Adipose tissue (tissue), 3 donors: ENCODE measurements around the gene MSANTD1. TPM values are rescaled to one million over a fixed set of nuclear protein-coding genes. Genes with fewer than 3 reads are reported as not detected.

ENCODE experiments used
- H3K27ac ChIP-seq: one replicate; pipeline ENCODE4 v1.5.1; 2013; ENCODE audit warnings: low read depth, low read length
- WGBS, 3 donors: extraction: QIAGEN DNeasy Blood & Tissue Kit; methylation state at CpG; one replicate each; pipeline ENCODE4 v1.1.7; 2013; 5-methylcytosine and 5-hydroxymethylcytosine counted together
- polyA plus RNA-seq, 3 donors: library from polyadenylated mRNA; stranded (reverse); fragments of 200-250 nt; gene quantifications; one replicate each; pipeline ENCODE4 v1.2.3, GENCODE V29; 2013
- donor health status: healthy with polysubstance abuse.
- donor health status: Bipolar disorder and iron deficiency.
- donor health status: healthy.

Gene MSANTD1
- polyA plus RNA-seq, 3 donors: 0.22 to 0.36 TPM; not detected in 1

- 48 to 82% (median 78%) methylated on average over 17 of the region's 17 CpGs for WGBS, 3 donors
- no peak overlapping the region for H3K27ac ChIP-seq
Observed at GRCh38 chr4:3269991-3270611, 21.1 kb downstream of the MSANTD1 start.

- 88 to 92% (median 90%) methylated on average over 14 of the region's 14 CpGs for WGBS, 3 donors
Observed at GRCh38 chr4:3271131-3271530, 22.2 kb downstream of the MSANTD1 start.

DNA sequence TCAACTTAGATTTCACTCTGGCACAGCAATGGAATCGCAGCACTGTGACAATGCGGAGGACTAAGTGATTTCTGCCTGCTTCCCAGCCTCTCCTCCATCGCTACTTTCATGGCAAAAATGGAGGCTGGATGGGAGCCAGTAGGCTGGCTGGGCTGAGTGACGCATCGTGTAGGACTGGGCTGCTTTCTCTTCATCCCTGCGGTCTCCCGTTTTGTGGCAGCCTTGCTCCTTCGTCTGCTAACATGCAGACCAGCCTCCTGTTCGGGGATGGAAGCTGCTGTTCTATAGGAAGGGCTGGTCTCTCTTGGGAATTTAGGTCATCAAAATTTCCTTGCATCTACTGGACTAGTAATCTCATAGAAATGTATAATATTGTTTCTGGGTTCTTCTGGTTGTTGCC lies 28.0 kb downstream of the MSANTD1 start:
- WGBS, 3 donors: 82 to 87% (median 87%) methylated on average over 9 of the region's 9 CpGs
- no peak overlapping the region for H3K27ac ChIP-seq

More at GRCh38 chr4:3271131-3271530, 22.2 kb downstream of the MSANTD1 start:
- H3K27ac ChIP-seq: no peak overlapping the region

- no peak overlapping the region for H3K27ac ChIP-seq
- 84 to 95% (median 92%) methylated on average over 3 of the region's 3 CpGs for WGBS, 3 donors
Observed at GRCh38 chr4:3280466-3280865, 31.5 kb downstream of the MSANTD1 start.

DNA sequence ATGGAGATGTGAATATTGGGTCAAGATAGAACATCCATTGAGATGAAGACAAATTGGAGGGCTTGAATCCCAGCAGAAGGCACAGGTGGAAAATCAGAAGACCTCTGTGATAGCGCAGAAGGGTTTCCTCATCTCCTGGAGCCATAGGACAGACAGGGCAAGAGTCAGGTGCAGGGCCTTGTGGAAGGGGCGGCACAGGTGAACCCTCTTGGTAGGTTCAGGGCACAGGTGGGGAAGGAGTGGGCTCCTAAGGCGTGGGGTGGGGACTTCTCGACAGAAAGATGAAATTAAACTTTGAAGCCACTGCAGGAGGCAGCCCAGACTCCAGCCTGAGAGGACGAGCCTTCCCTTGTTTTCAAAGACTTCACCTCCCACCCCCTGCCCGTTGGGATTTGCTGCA lies 34.5 kb downstream of the MSANTD1 start:
- H3K27ac ChIP-seq: no peak overlapping the region
- WGBS, 3 donors: 85 to 87% (median 86%) methylated on average over 6 of the region's 6 CpGs

- H3K27ac ChIP-seq: no peak overlapping the region
Observed at GRCh38 chr4:3283916-3284315, 35.0 kb downstream of the MSANTD1 start.

GRCh38 chr4:3284734-3285557 lies 36.0 kb downstream of the MSANTD1 start:
- H3K27ac ChIP-seq: no peak overlapping the region
- WGBS, 3 donors: 76 to 90% (median 86%) methylated on average over 24 of the region's 24 CpGs

More at GRCh38 chr4:3283916-3284315, 35.0 kb downstream of the MSANTD1 start:
- WGBS, 3 donors: 78 to 80% (median 80%) methylated on average over 13 of the region's 13 CpGs

GRCh38 chr4:3285558-3286334 lies 36.8 kb downstream of the MSANTD1 start:
- no peak overlapping the region for H3K27ac ChIP-seq
- WGBS, 3 donors: 56 to 75% (median 64%) methylated on average over 37 to 38 of the region's 38 CpGs

DNA sequence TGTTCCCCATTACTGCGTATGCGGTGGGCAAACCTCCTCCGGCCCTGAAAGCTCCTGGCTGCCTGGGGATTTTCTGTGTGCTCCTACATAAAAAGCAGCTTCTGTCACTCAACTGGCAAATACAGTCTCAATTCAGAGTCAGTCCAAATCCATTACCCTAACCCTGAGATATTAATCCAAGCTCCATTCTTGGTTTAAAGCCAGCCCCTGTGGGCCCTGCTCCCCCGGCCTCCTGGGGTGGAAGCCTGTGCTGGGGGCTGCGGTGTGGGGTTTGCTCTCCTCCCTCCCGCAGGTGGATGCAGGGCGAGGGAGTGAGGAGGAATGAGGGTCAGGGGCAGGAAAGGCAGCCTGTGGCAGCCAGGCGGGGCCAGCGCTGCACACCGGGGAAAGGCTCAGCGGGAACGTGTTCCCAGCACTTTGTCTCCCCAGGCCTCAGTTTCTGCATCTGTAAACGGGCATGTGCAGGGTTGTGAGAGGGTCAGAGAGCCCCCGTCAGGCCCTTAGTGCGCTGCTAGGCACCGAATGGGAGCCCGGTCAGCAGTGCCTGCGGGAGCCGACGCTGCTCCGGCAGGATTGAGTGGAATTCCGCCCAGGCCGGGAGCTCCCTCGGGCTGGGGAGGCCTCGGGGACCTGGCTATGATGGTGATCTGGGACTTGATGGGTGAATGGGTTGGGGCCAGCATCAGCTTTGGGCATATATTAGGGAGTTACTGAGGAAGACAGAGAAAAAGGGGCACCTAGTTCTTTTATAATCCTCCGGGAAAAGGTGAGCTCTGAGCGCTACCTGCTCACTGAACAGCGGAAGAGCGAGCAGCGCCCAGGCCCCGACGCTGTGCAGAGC lies 37.6 kb downstream of the MSANTD1 start:
- no peak overlapping the region for H3K27ac ChIP-seq
- WGBS, 3 donors: 66 to 70% (median 68%) methylated on average over 32 of the region's 32 CpGs

DNA sequence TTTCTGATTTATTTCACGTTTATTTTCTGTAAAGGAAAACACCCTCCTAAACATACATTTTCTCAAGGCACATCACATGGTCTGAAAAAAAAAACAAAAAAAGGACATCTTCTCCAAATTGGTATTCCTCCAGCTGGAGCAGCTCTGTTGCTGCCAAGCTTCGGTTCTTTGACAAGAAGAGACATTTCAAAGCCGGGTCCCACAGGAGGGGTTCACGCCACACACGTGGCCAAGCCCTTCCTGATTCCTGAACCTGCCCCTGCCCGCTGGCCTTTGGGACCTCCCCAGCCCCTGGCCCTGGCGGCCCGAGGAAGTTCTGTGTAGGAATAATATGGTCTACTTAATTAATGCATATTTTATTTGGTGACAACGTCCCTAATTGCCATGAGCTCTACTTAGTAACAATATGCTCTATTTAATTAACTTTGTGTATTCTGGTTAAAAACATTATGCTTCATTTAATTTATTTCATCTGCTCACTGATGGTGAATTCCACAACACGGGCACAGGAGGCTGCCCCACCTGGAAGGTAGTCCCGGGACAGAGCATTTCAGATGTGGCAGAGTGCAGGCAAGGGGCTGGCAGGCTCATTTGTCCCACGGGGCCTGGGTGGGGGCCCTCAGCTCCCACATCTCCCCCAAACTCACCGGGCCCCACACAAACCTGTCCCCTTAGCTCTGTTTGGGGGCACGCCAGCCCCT lies 38.5 kb downstream of the MSANTD1 start:
- no peak overlapping the region for H3K27ac ChIP-seq
- WGBS, 3 donors: 42 to 64% (median 53%) methylated on average over 14 of the region's 14 CpGs

DNA sequence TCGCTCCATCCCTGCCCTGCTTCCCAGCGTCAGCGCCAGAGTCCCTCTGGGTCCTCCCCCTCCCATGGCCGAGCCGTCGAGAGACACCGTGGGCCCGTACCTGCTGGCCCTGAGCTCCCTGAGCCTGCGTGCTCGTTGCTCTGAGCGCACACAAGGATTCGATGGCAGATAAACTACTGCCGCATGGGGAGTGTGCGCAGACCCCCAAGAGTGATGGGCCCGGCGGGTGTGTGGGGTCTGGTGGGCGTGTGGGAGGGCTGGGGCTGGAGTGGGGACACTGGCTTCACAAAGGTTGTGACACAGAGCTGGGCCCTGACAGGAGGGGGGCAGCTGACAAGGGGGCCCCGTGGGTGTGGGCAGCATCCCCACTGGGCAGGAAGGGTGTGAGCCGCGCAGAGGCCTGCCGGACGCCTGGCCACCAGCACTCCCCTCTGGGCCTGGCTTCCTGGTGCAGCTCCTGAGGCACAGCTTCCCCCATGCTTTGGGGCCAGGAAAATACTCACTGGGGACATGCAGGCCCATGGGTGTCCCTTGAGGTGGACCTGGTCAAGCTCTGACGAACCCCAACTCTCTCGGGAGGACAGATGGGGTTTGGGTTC lies 39.1 kb downstream of the MSANTD1 start:
- H3K27ac ChIP-seq: no peak overlapping the region
- 68 to 80% (median 74%) methylated on average over 24 of the region's 24 CpGs for WGBS, 3 donors

- WGBS, 3 donors: 65 to 70% (median 66%) methylated on average over 11 of the region's 11 CpGs
- H3K27ac ChIP-seq: no peak overlapping the region
Observed at GRCh38 chr4:3288571-3289094, 39.7 kb downstream of the MSANTD1 start.

DNA sequence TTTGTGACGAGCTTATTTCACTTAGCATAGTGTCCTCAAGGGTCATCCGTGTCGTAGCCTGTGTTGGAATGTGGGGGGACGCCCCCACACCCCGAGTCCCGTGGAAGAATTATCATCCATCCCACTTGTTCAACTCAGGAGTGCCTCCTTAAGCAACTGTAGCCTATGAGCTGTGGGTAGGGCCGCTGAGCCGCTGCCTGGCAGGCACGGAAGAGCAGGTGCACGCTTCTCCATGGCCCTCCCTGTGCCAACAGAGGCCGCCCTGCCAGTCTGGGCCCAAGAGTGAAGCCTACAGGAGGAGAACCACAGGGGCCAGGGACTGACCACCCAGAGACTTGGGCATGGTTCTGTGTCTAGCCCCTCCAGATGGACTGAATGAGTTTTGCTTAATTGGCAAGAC lies 41.5 kb downstream of the MSANTD1 start:
- no peak overlapping the region for H3K27ac ChIP-seq
- 90 to 96% (median 94%) methylated on average over 11 of the region's 11 CpGs for WGBS, 3 donors

DNA sequence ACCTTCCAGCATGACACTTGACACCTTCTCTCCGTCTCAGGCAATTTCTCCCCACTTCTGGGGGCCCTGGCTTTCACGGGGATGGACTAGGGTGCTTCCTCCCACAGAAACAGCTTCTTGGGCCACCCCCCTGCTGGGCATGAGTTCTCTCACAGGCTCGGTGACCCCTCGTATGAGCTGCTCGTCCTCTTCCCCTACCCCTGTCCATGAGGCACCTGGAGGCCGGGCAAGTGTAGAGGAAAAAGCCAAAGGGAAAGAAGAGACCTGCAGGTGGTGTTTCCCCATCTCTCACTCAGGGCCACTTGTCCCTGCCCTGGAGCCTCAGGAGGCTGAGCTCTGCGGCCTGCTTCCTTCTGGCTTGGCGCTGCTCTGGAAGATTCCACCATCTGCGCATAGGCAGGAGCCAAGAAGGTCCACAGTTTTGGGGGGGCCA lies 41.9 kb downstream of the MSANTD1 start:
- WGBS, 3 donors: 89 to 94% (median 90%) methylated on average over 9 of the region's 9 CpGs
- no peak overlapping the region for H3K27ac ChIP-seq

- WGBS, 3 donors: 32 to 45% (median 44%) methylated on average over 24 of the region's 24 CpGs
- peak overlapping the region; percentile 19 for H3K27ac ChIP-seq
Observed at GRCh38 chr4:3291411-3291968, 42.5 kb downstream of the MSANTD1 start.

DNA sequence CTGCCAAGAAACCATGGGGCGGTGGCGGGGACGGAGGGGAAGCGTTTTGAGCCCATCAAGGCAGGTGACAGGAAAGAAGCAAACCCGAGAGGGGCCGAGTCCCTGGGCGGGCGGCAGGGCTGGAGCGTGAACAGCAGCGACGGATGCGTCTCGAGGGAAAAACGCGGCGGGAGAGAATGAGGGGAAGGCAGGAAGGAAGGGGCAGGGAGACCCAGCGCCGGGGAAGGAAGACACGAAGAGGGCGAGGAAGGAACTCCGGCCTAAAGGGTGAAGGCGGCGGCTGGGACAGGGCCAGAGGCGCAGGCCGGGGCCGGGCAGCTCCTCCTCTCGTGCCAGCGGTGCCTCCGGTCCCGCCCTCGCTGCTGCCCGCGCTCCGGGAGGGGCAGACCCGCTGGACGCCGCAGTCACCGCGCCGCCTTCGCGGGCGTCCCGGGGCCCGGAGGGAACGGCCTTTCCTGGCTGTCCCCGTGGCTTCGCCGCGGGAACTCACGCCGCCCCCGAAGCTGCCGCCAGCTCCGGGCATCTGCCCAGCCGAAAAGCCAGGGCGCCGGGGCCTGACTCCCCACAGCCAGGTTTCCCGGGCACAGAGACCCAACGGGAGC lies 43.1 kb downstream of the MSANTD1 start:
- H3K27ac ChIP-seq: peak overlapping the region; percentile 19
- WGBS, 3 donors: 0% methylated on average over 37 to 60 of the region's 60 CpGs
